GM21825 (cell line): Measurements from ENCODE around the gene ELP2.
"Not testable (repeated sequence)": the region's sequence is repeated elsewhere in the genome, so short reads cannot be mapped to it uniquely, and the experiment has no call there.

Source experiments
- ATAC-seq: cut with Tn5 transposase; IDR thresholded peaks from one replicate; pipeline ENCODE4 v1.9.1; 2021; ENCODE audit warnings: mild to moderate bottlenecking, moderate library complexity; ENCODE audit not compliant: unreplicated experiment

The ELP2 gene

GRCh38 chr18:36155851-36156757 lies 26.4 kb downstream of the ELP2 start:
- no peak for ATAC-seq

- no peak for ATAC-seq
These were observed 27.7 kb downstream of the ELP2 start for GRCh38 chr18:36157441-36157840.

GRCh38 chr18:36158266-36158867 lies 28.7 kb downstream of the ELP2 start:
- no peak for ATAC-seq

DNA sequence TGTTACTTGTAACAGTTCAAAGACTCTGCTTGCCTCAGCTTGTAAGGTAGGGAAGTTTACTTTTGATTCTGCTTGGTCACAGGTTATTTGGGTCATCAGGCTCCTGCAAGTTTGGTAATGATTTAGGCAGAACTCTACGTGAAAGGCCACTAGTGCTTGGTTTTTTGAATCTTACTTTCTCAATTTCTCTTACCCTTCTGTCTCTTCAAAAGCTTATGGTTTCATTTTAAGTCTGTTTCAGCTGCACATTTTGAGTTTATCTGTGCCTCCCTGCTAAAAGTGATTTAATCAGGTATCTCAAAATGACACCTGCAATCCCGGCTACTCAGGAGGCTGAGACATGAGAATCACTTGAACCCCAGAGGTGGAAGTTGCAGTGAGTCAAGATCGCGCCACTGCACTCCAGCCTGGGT lies 31.3 kb downstream of the ELP2 start:
- no peak for ATAC-seq

DNA sequence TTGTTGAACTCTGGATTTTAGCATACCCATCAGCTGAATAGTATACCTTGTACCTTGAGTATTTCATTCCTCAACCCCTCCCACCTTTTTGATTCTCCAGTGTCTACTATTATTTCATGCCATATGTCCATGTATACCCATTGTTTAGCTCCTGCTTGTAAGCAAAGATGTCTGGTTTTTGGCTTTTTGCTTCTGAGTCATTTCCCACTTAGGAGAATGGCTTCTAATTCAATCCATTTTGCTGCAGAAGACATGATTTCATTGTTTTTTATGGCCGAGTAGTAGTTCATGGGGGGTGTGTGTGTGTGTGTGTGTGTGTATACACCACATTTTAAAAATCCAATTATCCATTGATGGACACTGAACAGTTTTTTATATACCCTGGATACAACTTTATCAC lies 33.3 kb downstream of the ELP2 start:
- no peak for ATAC-seq

DNA sequence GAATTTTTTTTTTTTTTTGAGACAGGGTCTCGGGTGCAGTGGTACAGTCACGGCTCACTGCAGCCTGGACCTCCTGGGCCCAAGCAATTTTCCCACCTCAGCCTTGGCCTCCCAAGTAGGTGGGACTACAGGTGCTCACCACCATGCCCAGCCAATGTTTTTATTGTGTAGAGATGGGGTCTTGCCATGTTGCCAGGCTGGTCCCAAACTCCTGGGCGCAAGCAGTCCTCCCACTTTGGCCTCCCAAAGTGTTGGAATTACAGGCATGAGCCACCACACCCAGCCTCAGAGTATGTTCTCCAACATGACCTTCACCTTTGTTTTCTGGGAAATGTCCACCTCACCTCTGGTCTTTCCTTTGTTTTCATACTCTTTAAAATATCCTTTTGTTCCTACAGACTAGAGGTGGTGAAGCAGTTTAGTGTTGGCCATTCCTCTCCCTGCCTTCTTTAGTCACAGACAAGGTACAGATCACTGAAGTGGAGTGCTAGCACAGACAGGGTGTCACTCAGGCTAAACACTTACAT lies 38.1 kb downstream of the ELP2 start:
- no peak for ATAC-seq

GRCh38 chr18:36168296-36168695 lies 38.6 kb downstream of the ELP2 start:
- not testable (repeated sequence) for ATAC-seq

DNA sequence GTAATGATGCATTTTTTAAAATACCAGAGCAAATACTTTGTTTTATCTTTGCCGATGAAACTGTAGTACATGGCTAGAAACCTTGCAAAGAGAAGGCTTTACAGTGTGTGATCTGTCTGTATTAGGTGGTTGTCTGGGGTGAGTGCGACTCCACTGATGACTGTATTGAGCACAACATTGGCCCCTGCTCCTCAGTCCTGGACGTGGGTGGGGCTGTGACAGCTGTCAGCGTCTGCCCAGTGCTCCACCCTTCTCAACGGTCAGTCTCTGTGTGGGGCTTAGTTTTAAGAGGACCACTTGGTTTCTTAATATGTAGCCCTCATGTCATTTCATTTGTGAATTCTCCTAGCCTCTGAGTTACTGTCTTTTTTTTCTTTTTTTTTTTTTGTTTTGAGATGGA lies 40.2 kb downstream of the ELP2 start:
- no peak for ATAC-seq

DNA sequence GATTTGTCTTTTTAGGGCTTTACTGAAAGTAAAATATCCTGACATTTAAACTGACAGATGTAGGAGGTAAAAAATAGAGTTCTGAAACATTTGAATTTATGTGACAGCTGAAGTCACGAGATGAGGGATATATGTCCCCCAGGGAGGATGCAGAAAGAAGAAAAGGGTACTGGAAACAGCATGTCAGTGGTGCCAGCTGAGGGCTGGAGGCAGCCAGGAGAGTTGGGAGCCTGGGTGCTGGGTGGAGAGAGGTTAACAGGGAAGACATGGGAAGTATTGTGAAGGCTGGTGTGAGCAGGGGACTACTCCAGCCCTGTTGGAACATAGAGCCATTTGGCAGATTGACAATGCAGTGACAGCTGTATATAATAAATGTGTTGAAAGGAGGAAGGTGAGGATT lies 45.8 kb downstream of the ELP2 start:
- ATAC-seq, result no peak

DNA sequence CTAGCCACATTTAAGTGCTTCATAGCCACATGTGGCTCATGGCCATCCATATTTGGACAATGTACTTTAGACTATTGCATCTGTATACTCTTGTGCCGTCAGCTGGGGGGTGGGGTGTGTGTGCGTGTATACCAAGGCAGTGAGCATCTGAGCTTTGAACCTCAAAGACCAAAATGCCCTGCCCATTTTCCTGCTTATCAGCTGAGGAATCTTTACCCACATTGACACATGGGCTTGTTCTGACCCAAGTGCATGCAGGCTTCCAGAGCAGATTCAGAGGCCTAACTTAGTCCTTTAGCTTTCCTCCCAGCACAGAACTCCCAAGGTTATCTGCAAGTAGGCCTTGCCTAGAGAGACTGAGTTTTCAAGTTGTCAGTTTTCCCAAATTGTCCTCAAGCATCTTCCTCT lies 46.5 kb downstream of the ELP2 start:
- no peak for ATAC-seq

GRCh38 chr18:36176711-36177110 lies 47.0 kb downstream of the ELP2 start:
- ATAC-seq, result no peak

- no peak for ATAC-seq
These were observed 48.2 kb downstream of the ELP2 start for GRCh38 chr18:36177913-36178312.

DNA sequence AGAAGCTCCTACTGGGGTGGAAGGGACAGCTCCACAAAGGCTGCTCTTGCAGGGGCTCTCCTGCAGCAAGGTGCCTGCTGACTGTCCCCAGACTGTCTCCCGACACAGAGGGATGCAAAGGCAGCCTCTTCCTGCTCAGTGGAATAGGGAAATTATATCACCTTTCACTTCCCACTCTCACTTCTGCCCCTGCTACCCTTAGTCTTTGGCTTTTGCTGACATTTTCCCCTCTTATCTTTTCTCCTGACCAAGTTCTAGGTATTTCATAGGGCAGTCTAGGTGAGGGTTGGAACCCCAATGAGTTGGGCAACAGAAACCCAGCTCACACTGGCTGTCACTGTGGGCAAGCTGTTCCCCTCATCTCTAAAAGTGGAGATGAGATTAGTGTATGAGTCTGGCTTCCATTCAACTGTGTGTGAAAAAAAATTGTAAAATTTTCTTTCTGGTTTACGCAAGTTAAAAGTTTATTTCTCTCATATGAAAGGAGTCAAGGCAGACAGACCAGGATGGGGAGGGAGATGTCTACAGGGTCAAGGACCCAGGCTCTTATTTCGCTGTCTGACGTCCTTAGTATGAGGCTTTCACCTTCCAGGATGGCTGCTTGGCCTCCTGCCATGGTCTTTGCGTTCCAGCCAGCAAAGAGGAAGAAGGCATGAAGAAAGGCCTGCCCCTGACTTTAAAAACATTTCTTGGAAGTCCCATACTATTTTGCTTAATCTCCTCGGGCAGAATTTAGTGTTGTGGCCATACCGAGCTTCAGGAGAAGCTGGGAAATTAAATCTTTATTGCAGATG lies 50.1 kb downstream of the ELP2 start:
- no peak for ATAC-seq

DNA sequence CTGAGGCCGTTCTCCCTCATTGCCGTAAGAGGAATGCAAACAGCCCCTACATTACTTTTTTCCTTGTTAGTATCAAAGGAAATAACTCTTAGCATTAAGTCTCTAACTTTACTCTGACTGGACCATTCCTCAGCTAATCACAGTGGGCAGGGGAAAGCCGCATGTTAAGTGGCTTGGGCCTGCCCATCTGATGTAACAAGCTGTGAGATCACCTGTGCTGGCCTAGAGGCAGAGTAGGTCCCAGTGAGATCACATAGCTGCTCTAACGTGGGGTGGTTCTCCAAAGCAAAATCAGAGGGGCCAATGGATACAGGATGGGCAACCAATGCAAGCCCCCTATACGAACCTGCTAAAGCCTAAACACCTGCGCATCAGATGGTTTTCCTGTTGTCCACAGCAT lies 51.7 kb downstream of the ELP2 start:
- no peak for ATAC-seq

DNA sequence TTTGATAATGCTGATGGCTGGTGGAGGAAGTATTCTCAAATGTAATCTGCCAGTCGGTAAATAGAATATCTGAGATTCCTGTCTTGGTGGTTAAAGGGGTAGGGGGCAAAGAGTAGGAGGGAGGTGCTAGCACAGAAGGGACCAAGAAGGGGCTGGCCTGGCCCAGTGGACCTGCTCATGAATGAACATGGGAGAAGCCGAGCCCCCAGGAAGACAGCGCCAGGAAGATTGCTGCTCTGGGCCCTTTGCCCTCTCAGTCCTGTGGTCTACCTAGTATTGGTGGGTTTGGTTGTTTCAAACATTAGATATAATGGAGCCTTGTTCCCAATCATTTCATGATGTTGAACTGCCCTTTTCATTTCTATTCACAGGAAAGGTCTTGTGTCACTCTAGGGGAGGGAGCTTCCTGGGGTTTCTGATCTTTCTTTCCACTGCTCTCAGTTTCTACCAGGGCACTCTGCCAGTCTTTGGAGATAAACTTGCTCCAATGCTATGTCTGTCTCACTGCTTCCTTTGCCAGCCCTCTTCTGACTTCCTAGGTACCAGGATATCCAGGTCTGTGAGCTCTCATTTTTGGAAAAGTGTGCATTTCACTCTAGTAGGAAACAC lies 52.3 kb downstream of the ELP2 start:
- no peak for ATAC-seq

GRCh38 chr18:36183033-36183432 lies 53.3 kb downstream of the ELP2 start:
- no peak for ATAC-seq

- no peak for ATAC-seq
These were observed 54.3 kb downstream of the ELP2 start for GRCh38 chr18:36183987-36184386.

DNA sequence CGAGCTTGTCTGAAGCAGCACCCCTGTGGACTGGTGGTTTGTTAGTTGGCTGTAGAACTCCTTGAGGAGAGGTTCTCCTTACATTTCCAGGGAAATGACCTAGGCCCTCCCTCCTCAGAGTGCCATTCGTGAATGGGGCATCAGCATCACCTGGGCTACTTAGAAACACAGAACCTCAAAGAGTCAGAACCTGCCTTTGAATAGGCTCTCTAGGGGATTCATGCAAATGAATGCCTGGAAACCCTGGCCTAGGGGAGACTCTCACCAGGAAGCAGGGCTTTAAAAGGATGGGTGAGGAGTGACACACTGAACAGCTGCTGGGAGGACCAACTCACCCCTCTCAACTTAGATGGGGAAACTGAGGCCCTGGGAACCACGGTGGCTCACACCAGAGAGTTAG lies 55.5 kb downstream of the ELP2 start:
- no peak for ATAC-seq

DNA sequence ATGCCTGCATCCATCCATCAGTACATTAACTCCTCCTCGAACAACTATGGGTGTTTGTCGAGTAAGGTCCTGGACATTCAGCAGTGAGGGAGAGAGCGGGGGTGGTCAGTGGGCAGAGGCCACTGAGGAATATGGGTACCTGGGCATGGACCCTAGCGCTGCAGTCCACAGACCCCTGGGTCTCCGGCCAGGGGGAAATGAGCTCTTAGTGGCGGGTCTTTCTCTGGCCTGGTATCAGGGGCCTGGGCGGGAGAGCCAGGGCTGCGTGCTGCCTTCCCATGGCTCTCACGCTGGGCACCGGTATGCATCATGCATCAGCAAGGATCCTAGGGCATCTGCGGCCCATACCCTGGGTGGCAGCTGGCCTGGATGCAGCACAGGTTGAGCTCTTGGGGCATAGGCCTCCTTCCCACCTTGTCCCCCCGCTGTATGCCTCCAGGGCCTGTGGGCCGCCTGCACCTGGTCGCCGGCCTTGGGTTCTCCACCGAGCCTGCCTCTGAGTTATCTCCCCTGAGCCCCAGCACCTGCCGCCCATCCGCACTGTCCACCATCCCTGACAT lies 56.3 kb downstream of the ELP2 start:
- ATAC-seq, result no peak

DNA sequence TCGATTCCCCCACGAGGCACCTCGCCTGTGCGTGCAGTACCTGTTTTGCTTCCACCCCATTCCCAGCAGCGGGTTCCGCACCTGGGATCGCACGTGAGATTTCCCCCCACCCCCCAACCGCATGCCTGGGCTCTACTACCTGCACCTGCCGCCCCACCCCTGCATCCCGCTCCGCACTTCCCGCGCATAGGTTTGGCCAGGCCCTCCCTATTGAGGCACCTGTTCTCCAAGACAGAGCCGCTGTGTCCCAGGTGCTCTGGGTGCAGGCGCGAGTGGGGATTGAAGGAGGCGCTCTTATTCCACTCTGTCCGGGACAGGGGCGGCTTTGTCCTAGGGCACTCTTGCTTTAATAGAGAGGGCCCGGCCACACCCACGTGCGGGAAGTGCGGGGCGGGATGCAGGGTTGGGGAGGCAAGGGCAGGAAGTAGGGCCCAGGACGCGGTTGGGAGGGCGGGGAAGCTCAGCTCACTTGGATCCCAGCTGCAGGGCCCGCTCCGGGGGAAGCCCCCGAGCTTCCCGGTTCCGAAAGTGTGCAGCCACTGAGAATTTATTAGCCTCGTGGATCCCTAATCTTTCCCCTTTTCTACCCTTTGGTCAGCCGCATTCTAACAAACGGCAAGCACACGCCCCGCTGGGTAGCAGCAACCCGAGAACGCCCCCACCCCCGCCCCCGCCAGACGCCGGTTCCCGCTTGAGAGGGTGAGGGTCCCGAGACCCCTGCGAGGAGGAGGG lies 56.9 kb downstream of the ELP2 start:
- no peak for ATAC-seq
